Trophoblast cell (in vitro differentiated cells and primary cell): ENCODE data around the gene TBC1D22A.

Source experiments
- DNase-seq, 2 donors: peaks; one replicate each; pipeline ENCODE4 v3.0.0-alpha.2; 2016
- H2AFZ ChIP-seq: 2 replicates; pipeline ENCODE4 v1.6.1; 2013; ENCODE audit warnings: low read length, moderate library complexity, mild to moderate bottlenecking; ENCODE audit not compliant: insufficient read depth, poor library complexity
- H2AK5ac ChIP-seq: 2 replicates; pipeline ENCODE4 v1.6.1; 2013; ENCODE audit warnings: mild to moderate bottlenecking, low read length
- H2BK120ac ChIP-seq: 2 replicates; pipeline ENCODE4 v1.6.1; 2013; ENCODE audit warnings: low read length, mild to moderate bottlenecking, moderate library complexity; ENCODE audit not compliant: insufficient read depth, poor library complexity
- H2BK12ac ChIP-seq: 2 replicates; pipeline ENCODE4 v1.6.1; 2013; ENCODE audit warnings: mild to moderate bottlenecking, low read length, moderate library complexity
- H2BK5ac ChIP-seq: 2 replicates; pipeline ENCODE4 v1.6.1; 2013; ENCODE audit warnings: low read length, low read depth, moderate library complexity, mild to moderate bottlenecking; ENCODE audit not compliant: poor library complexity
- H3K14ac ChIP-seq: 2 replicates; pipeline ENCODE4 v1.6.1; 2013; ENCODE audit warnings: mild to moderate bottlenecking, low read length
- H3K18ac ChIP-seq: 2 replicates; pipeline ENCODE4 v1.6.1; 2013; ENCODE audit warnings: mild to moderate bottlenecking, low read length
- H3K23ac ChIP-seq: 2 replicates; pipeline ENCODE4 v1.6.1; 2013; ENCODE audit warnings: low read length
- H3K27ac ChIP-seq: 2 replicates; pipeline ENCODE4 v1.5.1; 2013; ENCODE audit warnings: low read depth, mild to moderate bottlenecking, inconsistent platforms, low read length, moderate library complexity
- H3K27me3 ChIP-seq: 2 replicates; pipeline ENCODE4 v1.6.1; 2013; ENCODE audit warnings: inconsistent platforms, mild to moderate bottlenecking, low read length, moderate library complexity; ENCODE audit not compliant: insufficient read depth
- H3K36me3 ChIP-seq, 2 experiments: 1 replicate in 1 of 2; 2 replicates in 1 of 2; pipeline ENCODE4 v1.6.1; 2013; ENCODE audit warnings: low read length in 2 of 2, mild to moderate bottlenecking in 2 of 2, moderate library complexity in 1 of 2; ENCODE audit not compliant: insufficient read depth in 2 of 2, control insufficient read depth in 1 of 2
- H3K4ac ChIP-seq: 2 replicates; pipeline ENCODE4 v1.6.1; 2013; ENCODE audit warnings: low read depth, mild to moderate bottlenecking, low read length, moderate library complexity
- H3K4me1 ChIP-seq, 2 experiments: 1 replicate in 1 of 2; 2 replicates in 1 of 2; pipeline ENCODE4 v1.6.1; 2013; ENCODE audit warnings: low read length in 2 of 2, mild to moderate bottlenecking in 2 of 2, moderate library complexity in 1 of 2; ENCODE audit not compliant: insufficient read depth in 2 of 2, control insufficient read depth in 1 of 2
- H3K4me2 ChIP-seq: 2 replicates; pipeline ENCODE4 v1.6.1; 2013; ENCODE audit warnings: inconsistent platforms, mild to moderate bottlenecking, low read length, moderate library complexity
- H3K4me3 ChIP-seq: 2 replicates; pipeline ENCODE4 v1.5.1; 2013; ENCODE audit warnings: mild to moderate bottlenecking, low read depth, low read length, inconsistent platforms
- H3K79me1 ChIP-seq: one replicate; pipeline ENCODE4 v1.6.1; 2013; ENCODE audit warnings: low read length
- H3K79me2 ChIP-seq: 2 replicates; pipeline ENCODE4 v1.6.1; 2013; ENCODE audit warnings: low read length, mild to moderate bottlenecking; ENCODE audit not compliant: control insufficient read depth, insufficient read depth, poor library complexity
- H3K9ac ChIP-seq: 2 replicates; pipeline ENCODE4 v1.6.1; 2013; ENCODE audit warnings: mild to moderate bottlenecking, low read length
- H3K9me3 ChIP-seq: 2 replicates; pipeline ENCODE4 v1.6.1; 2013; ENCODE audit warnings: low read depth, mild to moderate bottlenecking, control low read depth, inconsistent platforms, low read length; ENCODE audit not compliant: insufficient read depth
- H4K12ac ChIP-seq: 2 replicates; pipeline ENCODE4 v1.6.1; 2013; ENCODE audit warnings: low read depth, mild to moderate bottlenecking, low read length, moderate library complexity
- H4K8ac ChIP-seq: 2 replicates; pipeline ENCODE4 v1.6.1; 2013; ENCODE audit warnings: low read depth, mild to moderate bottlenecking, low read length, moderate library complexity
- H4K91ac ChIP-seq: one replicate; pipeline ENCODE4 v1.6.1; 2013; ENCODE audit warnings: low read depth, mild to moderate bottlenecking, low read length, moderate library complexity
- WGBS: extraction: QIAGEN DNeasy Blood & Tissue Kit; methylation state at CpG from one replicate; pipeline ENCODE4 v1.1.7; 2013; ENCODE audit warnings: missing lambda C conversion rate; ENCODE audit not compliant: insufficient read length, insufficient coverage; ENCODE audit errors: extremely low coverage; 5-methylcytosine and 5-hydroxymethylcytosine counted together

TBC1D22A gene

GRCh38 chr22:46769191-46769675 is 6.8 kb downstream of the TBC1D22A start:
- H3K79me2 ChIP-seq, result no peaks in the 10 kb centered on the region
- H4K12ac ChIP-seq, result no peak overlapping the region
- H3K27ac ChIP-seq, result no peak overlapping the region
- H2BK120ac ChIP-seq, result no peak overlapping the region
- no peak overlapping the region for H3K23ac ChIP-seq
- no peak for DNase-seq
- H3K9ac ChIP-seq, result no peak overlapping the region
- H3K79me1 ChIP-seq, result no peaks in the 10 kb centered on the region
- H3K9me3 ChIP-seq, result no peaks in the 10 kb centered on the region
- H4K8ac ChIP-seq, result no peak overlapping the region
- WGBS, result no CpG with 5 or more reads among the region's 17 CpGs
- H2BK5ac ChIP-seq, result no peak overlapping the region
- no peaks in the 10 kb centered on the region for H3K27me3 ChIP-seq
- H3K4me3 ChIP-seq, result peak overlapping the region; percentile 5
- H3K4me1 ChIP-seq, result peaks cover 3 to 4% of the 10 kb centered on the region in 2 experiments
- H2BK12ac ChIP-seq, result no peak overlapping the region
- no peak overlapping the region for H3K4me2 ChIP-seq
- no peak overlapping the region for H3K14ac ChIP-seq
- H3K36me3 ChIP-seq, result peaks cover 0 to 2% of the 10 kb centered on the region in 2 experiments
- H4K91ac ChIP-seq, result no peak overlapping the region
- H2AFZ ChIP-seq, result no peak overlapping the region
- no peak overlapping the region for H3K18ac ChIP-seq
- H2AK5ac ChIP-seq, result no peak overlapping the region
- no peak overlapping the region for H3K4ac ChIP-seq

- H3K14ac ChIP-seq, result no peak overlapping the region
- no peak overlapping the region for H3K4me2 ChIP-seq
- no peak overlapping the region for H3K27ac ChIP-seq
- no peaks in the 10 kb centered on the region for H3K27me3 ChIP-seq
- no peak overlapping the region for H4K91ac ChIP-seq
- H4K12ac ChIP-seq, result no peak overlapping the region
- H3K9me3 ChIP-seq, result no peaks in the 10 kb centered on the region
- peaks cover 3% of the 10 kb centered on the region for H3K79me2 ChIP-seq
- peaks cover 0 to 2% of the 10 kb centered on the region in 2 experiments for H3K36me3 ChIP-seq
- H2AK5ac ChIP-seq, result no peak overlapping the region
- H3K4me1 ChIP-seq, result peaks cover 8 to 9% of the 10 kb centered on the region in 2 experiments
- H4K8ac ChIP-seq, result no peak overlapping the region
- DNase-seq, result no peak
- no CpG with 5 or more reads among the region's 6 CpGs for WGBS
- H2BK5ac ChIP-seq, result no peak overlapping the region
- no peak overlapping the region for H3K4me3 ChIP-seq
- no peak overlapping the region for H2BK12ac ChIP-seq
- no peak overlapping the region for H3K23ac ChIP-seq
- H3K9ac ChIP-seq, result no peak overlapping the region
- no peak overlapping the region for H2AFZ ChIP-seq
- H2BK120ac ChIP-seq, result no peak overlapping the region
- no peak overlapping the region for H3K4ac ChIP-seq
- peaks cover 4% of the 10 kb centered on the region for H3K79me1 ChIP-seq
- H3K18ac ChIP-seq, result no peak overlapping the region
These were observed 7.3 kb downstream of the TBC1D22A start for GRCh38 chr22:46769706-46770105.

DNA sequence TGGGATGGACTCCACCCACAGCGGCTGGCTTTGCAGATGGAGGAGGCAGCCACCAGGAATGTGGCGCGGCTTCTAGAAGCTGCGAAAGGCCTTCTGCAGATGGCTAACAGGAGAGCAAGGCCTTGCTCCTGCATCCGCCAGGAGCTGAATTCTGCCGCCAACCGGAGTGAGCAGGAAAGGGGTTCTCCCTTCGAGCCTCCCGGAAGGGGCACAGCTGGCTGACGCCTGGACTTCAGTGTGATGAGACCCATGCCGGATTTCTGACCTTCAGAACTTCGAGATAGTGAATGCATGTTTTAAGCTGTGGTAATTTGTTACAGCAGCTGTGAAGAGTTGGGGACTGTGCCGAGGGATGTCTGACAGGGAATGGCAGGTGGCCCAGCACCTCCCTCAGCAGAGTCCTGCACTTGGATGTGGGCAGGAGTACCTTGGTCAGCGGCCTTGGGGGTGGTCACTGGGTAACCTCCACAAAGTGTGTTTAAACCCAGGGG is 7.7 kb downstream of the TBC1D22A start:
- Histone ChIP-seq H4K91ac (no peak overlapping the region), H2BK12ac (no peak overlapping the region), H4K12ac (no peak overlapping the region), H3K9ac (no peak overlapping the region), H2BK120ac (no peak overlapping the region), H3K79me2 (peaks cover 5% of the 10 kb centered on the region), H2AK5ac (no peak overlapping the region), H3K27ac (no peak overlapping the region), H3K4me2 (no peak overlapping the region), H3K36me3 (peaks cover 0 to 2% of the 10 kb centered on the region in 2 experiments), H3K9me3 (no peaks in the 10 kb centered on the region), H2BK5ac (no peak overlapping the region), H3K4me1 (peaks cover 13% of the 10 kb centered on the region in 2 experiments), H3K79me1 (peaks cover 6% of the 10 kb centered on the region), H3K4ac (no peak overlapping the region), H3K18ac (no peak overlapping the region), H3K23ac (no peak overlapping the region), H3K4me3 (no peak overlapping the region), H3K27me3 (no peaks in the 10 kb centered on the region), H4K8ac (no peak overlapping the region), H2AFZ (no peak overlapping the region), H3K14ac (no peak overlapping the region)
- peak in 1 of 2 donors; percentile 38 for DNase-seq
- WGBS, result no CpG with 5 or more reads among the region's 14 CpGs

GRCh38 chr22:46770726-46771125 is 8.3 kb downstream of the TBC1D22A start:
- H3K4me2 ChIP-seq, result no peak overlapping the region
- peaks cover 0 to 2% of the 10 kb centered on the region in 2 experiments for H3K36me3 ChIP-seq
- no peak overlapping the region for H3K23ac ChIP-seq
- H3K9ac ChIP-seq, result no peak overlapping the region
- H3K79me1 ChIP-seq, result peaks cover 6% of the 10 kb centered on the region
- peaks cover 5% of the 10 kb centered on the region for H3K79me2 ChIP-seq
- H3K4me3 ChIP-seq, result no peak overlapping the region
- no peak overlapping the region for H2AK5ac ChIP-seq
- no peak overlapping the region for H2BK5ac ChIP-seq
- no peak overlapping the region for H3K4ac ChIP-seq
- H3K4me1 ChIP-seq, result peaks cover 13 to 18% of the 10 kb centered on the region in 2 experiments
- H2AFZ ChIP-seq, result no peak overlapping the region
- peak in 1 of 2 donors; percentile 15 for DNase-seq
- H3K27me3 ChIP-seq, result no peaks in the 10 kb centered on the region
- no peaks in the 10 kb centered on the region for H3K9me3 ChIP-seq
- WGBS, result no CpG with 5 or more reads among the region's 9 CpGs
- H3K27ac ChIP-seq, result no peak overlapping the region
- H4K91ac ChIP-seq, result no peak overlapping the region
- no peak overlapping the region for H4K8ac ChIP-seq
- no peak overlapping the region for H3K18ac ChIP-seq
- no peak overlapping the region for H2BK120ac ChIP-seq
- no peak overlapping the region for H2BK12ac ChIP-seq
- H4K12ac ChIP-seq, result no peak overlapping the region
- H3K14ac ChIP-seq, result no peak overlapping the region
